Lower leg skin (tissue), 4 donors: ENCODE measurements around the gene OAF. TPM values are rescaled to one million over a fixed set of nuclear protein-coding genes. Genes with fewer than 3 reads are reported as not detected.
"Not testable (repeated sequence)": the region's sequence is repeated elsewhere in the genome, so short reads cannot be mapped to it uniquely, and the experiment has no call there.

Experiments used
- DNase-seq, 2 donors: peaks; one replicate each; pipeline ENCODE4 v3.0.0-alpha.2; 2019; ENCODE audit warnings: low spot score in 2 of 2
- H3K4me3 ChIP-seq: fragments of 200-600 bp; sonication (generic); 2 replicates; pipeline ENCODE4 v1.5.1; 2017; ENCODE audit warnings: mild to moderate bottlenecking, low read depth; ENCODE audit not compliant: poor library complexity, severe bottlenecking
- CTCF ChIP-seq, 3 donors: fragments of 450-650 bp; IDR thresholded peaks; one replicate each; pipeline ENCODE4 v1.5.1; 2016; ENCODE audit warnings: antibody characterized with exemption in 3 of 3, mild to moderate bottlenecking in 3 of 3, moderate library complexity in 2 of 3
- POLR2A ChIP-seq, 2 donors: fragments of 450-650 bp; IDR thresholded peaks; one replicate each; pipeline ENCODE4 v1.6.1; 2016 to 2017; ENCODE audit warnings: antibody characterized with exemption in 2 of 2, mild to moderate bottlenecking in 1 of 2, moderate library complexity in 1 of 2
- WGBS, 2 donors: methylation state at CpG; one replicate each; pipeline ENCODE4 v1.1.5; 2018; 5-methylcytosine and 5-hydroxymethylcytosine counted together
- intact Hi-C: fragments of 100-400 bp; cut with DNase I; formaldehyde crosslinking; loops from one replicate; pipeline ENCODE4 v1.15.0; 2023; ENCODE audit warnings: low total_unique reads
- total RNA-seq, 4 donors: library from RNA; depleted of rRNA; stranded (reverse); fragments of >200 nt; gene quantifications; one replicate each; pipeline ENCODE4 v1.1.0, GENCODE V29; 2016

Gene OAF
- total RNA-seq, 4 donors from 2014 or later: 3.0 to 15.4 (median 9.1) TPM

GRCh38 chr11:120273432-120273831 lies 62.6 kb downstream of the OAF start:
- no peak for DNase-seq
- intact Hi-C loops: no loop called here
- 75 to 89% methylated on average over 2 of the region's 2 CpGs for WGBS, 2 donors
- TF ChIP-seq CTCF (IDR thresholded peaks at IDR 0.05): no peak
- TF ChIP-seq POLR2A (IDR thresholded peaks at IDR 0.05): no peak
- no peak overlapping the region for H3K4me3 ChIP-seq

- DNase-seq, H3K4me3 ChIP-seq, intact Hi-C loops: not testable (repeated sequence)
- whole genome bisulfite sequencing, 2 donors: 100% methylated on average over 2 of the region's 2 CpGs
Measured at GRCh38 chr11:120273956-120274355, 63.1 kb downstream of the OAF start.

- no peak overlapping the region for H3K4me3 ChIP-seq
- intact Hi-C loops: no loop called here
- 42 to 54% methylated on average over 5 of the region's 5 CpGs for WGBS, 2 donors
- no peak for TF ChIP-seq POLR2A (IDR thresholded peaks at IDR 0.05)
- TF ChIP-seq CTCF (IDR thresholded peaks at IDR 0.05): no peak
- peak in 1 of 2 donors; percentile 58 for DNase-seq
Measured at GRCh38 chr11:120279502-120279901, 68.7 kb downstream of the OAF start.

Other genes starting within 250 kb of the OAF start
- 1,000 to 10,000 TPM; 1,092 to 1,522 (median 1,226) TPM for gene TRIM29, start 72.9 kb upstream of the OAF start, total RNA-seq
- 100 to 1,000 TPM in 3 of 4 donors, 10 to 100 TPM in 1; 74.1 to 112 (median 103) TPM for gene POU2F3, start 29.1 kb downstream of the OAF start, total RNA-seq
- 1 to 10 TPM in 3 of 4 donors, under 1 TPM in 1; 0.72 to 1.7 (median 1.5) TPM for gene TLCD5, start 114.3 kb downstream of the OAF start, total RNA-seq
- gene ARHGEF12, start 125.4 kb downstream of the OAF start, total RNA-seq: 100 to 1,000 TPM; 124 to 153 (median 132) TPM